GM12878 (cell line): ENCODE measurements around the gene SOCS6. TPM values are rescaled to one million over a fixed set of nuclear protein-coding genes. Genes with fewer than 3 reads are reported as not detected.

Experiments
- ATAC-seq: fragments of 200-7000 bp; cut with Tn5 transposase; 3 replicates; pipeline ENCODE4 v1.9.1; 2020; ENCODE audit warnings: mild to moderate bottlenecking, moderate library complexity
- BruUV-seq: library from RNA; stranded (reverse); fragments of 400-500 nt; replicated peaks from 2 replicates; lab custom pipeline; 2021; lab: Mats Ljungman, UMichigan
- CTCF ChIA-PET: fragments of 300-600 bp; sonication (Branson Sonifier 250); formaldehyde crosslinking; extraction: SDS; loops from one replicate; lab custom pipeline; 2021; ENCODE audit warnings: inconsistent platforms; lab: Yijun Ruan, JAX
- POLR2A ChIA-PET: fragments of 350-600 bp; formaldehyde crosslinking; extraction: SDS; loops from one replicate; lab custom pipeline; 2021; ENCODE audit warnings: inconsistent platforms; lab: Charles Lee
- RAD21 ChIA-PET: fragments of 300-600 bp; sonication (Branson Sonifier 250); formaldehyde crosslinking; loops from one replicate; lab custom pipeline; 2023; ENCODE audit warnings: antibody characterized with exemption; ENCODE audit not compliant: unreplicated experiment; lab: Charles Lee
- SMC1A ChIA-PET: fragments of 300-600 bp; sonication (Branson Sonifier 250); formaldehyde crosslinking; loops from one replicate; lab custom pipeline; 2023; ENCODE audit not compliant: unreplicated experiment, uncharacterized antibody; lab: Charles Lee
- DNase-seq: peaks from one replicate; pipeline ENCODE4 v3.0.0-alpha.2; 2011; ENCODE audit warnings: low read depth, low spot score
- FAIRE-seq: peaks from 3 replicates; lab custom pipeline; 2011; peaks lifted over from hg19 to GRCh38; lab: Jason Lieb, UNC
- H2AFZ ChIP-seq: 2 replicates; pipeline ENCODE4 v1.6.0; 2011; ENCODE audit warnings: low read depth, low read length, control low read depth; ENCODE audit not compliant: control insufficient read depth
- H3K27ac ChIP-seq: 2 replicates; pipeline ENCODE4 v1.5.1; 2011; ENCODE audit warnings: control low read depth; ENCODE audit not compliant: control insufficient read depth, insufficient read depth
- H3K27me3 ChIP-seq, 2 experiments: replicated peaks in 1 of 2; 2 replicates each; pipeline versions ENCODE4 v1.6.0 to v1.6.1; 2011; ENCODE audit warnings: low read length in 1 of 2; ENCODE audit not compliant: control insufficient read depth in 2 of 2, insufficient read depth in 2 of 2
- H3K36me3 ChIP-seq, 2 experiments: 2 replicates each; pipeline ENCODE4 v1.5.1; 2011; ENCODE audit warnings: low read length in 1 of 2; ENCODE audit not compliant: control insufficient read depth in 2 of 2, insufficient read depth in 2 of 2
- H3K4me1 ChIP-seq: 2 replicates; pipeline ENCODE4 v1.6.1; 2011; ENCODE audit warnings: mild to moderate bottlenecking, low read length, moderate library complexity, mixed read lengths; ENCODE audit not compliant: control insufficient read depth, insufficient read depth
- H3K4me2 ChIP-seq: 2 replicates; pipeline ENCODE4 v1.6.0; 2011; ENCODE audit warnings: control low read depth; ENCODE audit not compliant: control insufficient read depth, insufficient read depth
- H3K4me3 ChIP-seq: fragments of 200-600 bp; sonication (generic); 2 replicates; pipeline ENCODE4 v1.5.1; 2016
- H3K79me2 ChIP-seq: 2 replicates; pipeline ENCODE4 v1.6.0; 2011; ENCODE audit warnings: low read length; ENCODE audit not compliant: control insufficient read depth, insufficient read depth
- H3K9ac ChIP-seq: 2 replicates; pipeline ENCODE4 v1.8.0; 2011; ENCODE audit warnings: low read length, control low read depth, mixed read lengths; ENCODE audit not compliant: control insufficient read depth, insufficient read depth
- H3K9me3 ChIP-seq: replicated peaks from 3 replicates; pipeline ENCODE4 v1.5.1; 2011; ENCODE audit warnings: mild to moderate bottlenecking, low read length; ENCODE audit not compliant: control insufficient read depth, insufficient read depth
- H4K20me1 ChIP-seq: 2 replicates; pipeline ENCODE4 v1.6.0; 2011; ENCODE audit not compliant: control insufficient read depth, insufficient read depth
- BRCA1 ChIP-seq: IDR thresholded peaks from 2 replicates; pipeline ENCODE4 v1.6.1; 2011; ENCODE audit warnings: low read depth, low read length, improper control_type of control experiment
- CHD4 ChIP-seq: fragments of 200-600 bp; sonication (generic); IDR thresholded peaks from 2 replicates; pipeline ENCODE4 v1.6.1; 2016; ENCODE audit warnings: mild to moderate bottlenecking
- GABPA ChIP-seq: IDR thresholded peaks from 2 replicates; pipeline ENCODE4 v1.6.1; 2014; ENCODE audit warnings: antibody characterized with exemption, low read depth, mild to moderate bottlenecking, inconsistent platforms
- HDAC6 ChIP-seq: fragments of 200-600 bp; sonication (generic); IDR thresholded peaks from one replicate; pipeline ENCODE4 v1.8.0; 2017; ENCODE audit warnings: antibody characterized with exemption; ENCODE audit not compliant: unreplicated experiment
- IRF4 ChIP-seq: IDR thresholded peaks from 2 replicates; pipeline ENCODE4 v1.6.1; 2011; ENCODE audit warnings: low read depth, low read length
- MXI1 ChIP-seq: fragments of 150-350 bp; IDR thresholded peaks from 2 replicates; pipeline ENCODE4 v1.6.1; 2011; ENCODE audit warnings: low read depth, mild to moderate bottlenecking, inconsistent platforms, low read length, improper control_type of control experiment
- NFXL1 ChIP-seq: fragments of 450-650 bp; IDR thresholded peaks from 2 replicates; pipeline ENCODE4 v1.6.1; 2017; ENCODE audit warnings: antibody characterized with exemption, mild to moderate bottlenecking, borderline replicate concordance
- NFYA ChIP-seq: IDR thresholded peaks from 2 replicates; pipeline ENCODE4 v1.6.1; 2011; ENCODE audit warnings: low read depth, mild to moderate bottlenecking, low read length, improper control_type of control experiment, borderline replicate concordance
- RUNX3 ChIP-seq: IDR thresholded peaks from 2 replicates; pipeline ENCODE4 v1.6.1; 2012; ENCODE audit warnings: low read length, inconsistent platforms
- SMARCA5 ChIP-seq: fragments of 450-650 bp; IDR thresholded peaks from 2 replicates; pipeline ENCODE4 v1.6.1; 2017; ENCODE audit warnings: mild to moderate bottlenecking
- TARDBP ChIP-seq: IDR thresholded peaks from 2 replicates; pipeline ENCODE4 v1.6.1; 2016; ENCODE audit warnings: borderline replicate concordance
- WGBS: methylation state at CpG from one replicate; pipeline ENCODE4 v1.1.6; 2016; ENCODE audit warnings: low lambda C conversion rate; ENCODE audit not compliant: insufficient replicate concordance, insufficient coverage; ENCODE audit errors: missing lambda C conversion rate; 5-methylcytosine and 5-hydroxymethylcytosine counted together
- in situ Hi-C: fragments of 300-500 bp; cut with MboI; formaldehyde crosslinking; loops from 9 replicates; pipeline ENCODE4 v1.14.3; 2018; ENCODE audit warnings: mixed read lengths
- intact Hi-C: fragments of 100-400 bp; cut with micrococcal nuclease; formaldehyde crosslinking; loops from one replicate; pipeline ENCODE4 v1.14.2; 2022; ENCODE audit not compliant: unreplicated experiment
- polyA plus RNA-seq, 11 experiments: library from polyadenylated mRNA; depleted of rRNA in 4 of 11; unstranded in 6 of 11; stranded (reverse) in 5 of 11; fragments of >200 nt; fragmentation: Nextera tagmentation in 4 of 11; fragmentation: Illumina TruSeq in 1 of 11; extraction: Ambion mirVana in 4 of 11; extraction: Trizol in 1 of 11; gene quantifications; 1 replicate in 1 of 11; 2 replicates in 10 of 11; pipeline versions ENCODE4 v1.2.1 to v1.2.3, GENCODE V29; 2011 to 2016; ENCODE audit warnings: inconsistent platforms in 2 of 11, missing spikeins in 2 of 11, low read depth in 1 of 11
- total RNA-seq, 4 experiments: library from RNA; depleted of rRNA in 3 of 4; stranded (reverse); fragments of >200 nt in 3 of 4; fragmentation: Illumina TruSeq in 1 of 4; extraction: Trizol in 1 of 4; gene quantifications; 2 replicates each; pipeline versions ENCODE4 v1.2.1 to v1.2.3, GENCODE V29; 2013 to 2021
- TF ChIP-seq, protein P1 (sequence below): IDR thresholded peaks from 2 replicates; pipeline ENCODE4 v1.6.1; 2011; ENCODE audit warnings: low read depth, mild to moderate bottlenecking, low read length, moderate library complexity, borderline replicate concordance; ENCODE audit errors: extremely low read depth
- TF ChIP-seq, protein P2 (sequence below): fragments of 450-650 bp; formaldehyde crosslinking; IDR thresholded peaks from 2 replicates; pipeline ENCODE4 v1.4.0; 2022; ENCODE audit warnings: mild to moderate bottlenecking, moderate library complexity
- TF ChIP-seq, protein P3 (sequence below): fragments of 450-650 bp; IDR thresholded peaks from 2 replicates; pipeline ENCODE4 v1.6.1; 2016; ENCODE audit warnings: mild to moderate bottlenecking
- TF ChIP-seq, protein P4 (sequence below): fragments of 450-650 bp; IDR thresholded peaks from 2 replicates; pipeline ENCODE4 v1.6.1; 2017; ENCODE audit warnings: antibody characterized with exemption, mild to moderate bottlenecking, moderate library complexity

Gene SOCS6
- total and polyA plus RNA-seq, 10 of the 15 experiments (the other 5 are each of a cell fraction or from before 2014, with no cell fraction given), result 1.6 to 6.1 (median 4.1) TPM

DNA sequence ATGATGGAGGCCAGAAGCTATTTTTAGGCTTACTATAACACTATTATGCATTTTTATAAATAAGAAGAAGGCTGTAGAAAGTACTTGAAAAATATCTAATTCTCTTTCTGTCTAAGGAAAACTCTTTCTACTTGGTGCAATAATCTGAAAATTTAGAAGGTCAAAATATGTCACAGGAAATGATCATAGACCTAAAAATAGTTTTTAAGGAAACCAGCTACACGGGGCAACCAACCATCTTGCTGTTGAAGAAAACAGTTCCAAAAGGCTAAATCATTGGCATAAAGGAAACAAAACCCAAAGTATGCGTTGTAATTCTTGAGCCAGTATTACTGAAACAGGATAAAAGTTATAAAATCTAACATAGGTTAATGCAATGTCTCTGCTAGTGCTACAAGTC, 40.2 kb downstream of the SOCS6 start:
- Histone ChIP-seq H3K27me3 (no peaks in the 10 kb centered on the region; a peak in 1 of 4 replicates), H3K4me3 (no peak overlapping the region), H3K4me1 (no peaks in the 10 kb centered on the region), H3K9me3 (no peaks in the 10 kb centered on the region; the same call in 1 of the 3 replicates), H3K36me3 (peaks cover 3 to 4% of the 10 kb centered on the region in 2 experiments; a peak in 1 of 4 replicates), H4K20me1 (no peaks in the 10 kb centered on the region), H3K4me2 (no peak overlapping the region), H3K79me2 (no peaks in the 10 kb centered on the region), H3K27ac (no peak overlapping the region), H2AFZ (no peak overlapping the region), H3K9ac (no peak overlapping the region)
- TF ChIP-seq IRF4 (no peak), BRCA1 (no peak), NFXL1 (no peak), RUNX3 (no peak), MXI1 (no peak), SMARCA5 (no peak), NFYA (no peak), CHD4 (no peak), HDAC6 (no peak), GABPA (no peak), TARDBP (no peak)
- TF ChIP-seq, protein P1, sequence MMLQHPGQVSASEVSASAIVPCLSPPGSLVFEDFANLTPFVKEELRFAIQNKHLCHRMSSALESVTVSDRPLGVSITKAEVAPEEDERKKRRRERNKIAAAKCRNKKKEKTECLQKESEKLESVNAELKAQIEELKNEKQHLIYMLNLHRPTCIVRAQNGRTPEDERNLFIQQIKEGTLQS, result no peak
- TF ChIP-seq, protein P2, sequence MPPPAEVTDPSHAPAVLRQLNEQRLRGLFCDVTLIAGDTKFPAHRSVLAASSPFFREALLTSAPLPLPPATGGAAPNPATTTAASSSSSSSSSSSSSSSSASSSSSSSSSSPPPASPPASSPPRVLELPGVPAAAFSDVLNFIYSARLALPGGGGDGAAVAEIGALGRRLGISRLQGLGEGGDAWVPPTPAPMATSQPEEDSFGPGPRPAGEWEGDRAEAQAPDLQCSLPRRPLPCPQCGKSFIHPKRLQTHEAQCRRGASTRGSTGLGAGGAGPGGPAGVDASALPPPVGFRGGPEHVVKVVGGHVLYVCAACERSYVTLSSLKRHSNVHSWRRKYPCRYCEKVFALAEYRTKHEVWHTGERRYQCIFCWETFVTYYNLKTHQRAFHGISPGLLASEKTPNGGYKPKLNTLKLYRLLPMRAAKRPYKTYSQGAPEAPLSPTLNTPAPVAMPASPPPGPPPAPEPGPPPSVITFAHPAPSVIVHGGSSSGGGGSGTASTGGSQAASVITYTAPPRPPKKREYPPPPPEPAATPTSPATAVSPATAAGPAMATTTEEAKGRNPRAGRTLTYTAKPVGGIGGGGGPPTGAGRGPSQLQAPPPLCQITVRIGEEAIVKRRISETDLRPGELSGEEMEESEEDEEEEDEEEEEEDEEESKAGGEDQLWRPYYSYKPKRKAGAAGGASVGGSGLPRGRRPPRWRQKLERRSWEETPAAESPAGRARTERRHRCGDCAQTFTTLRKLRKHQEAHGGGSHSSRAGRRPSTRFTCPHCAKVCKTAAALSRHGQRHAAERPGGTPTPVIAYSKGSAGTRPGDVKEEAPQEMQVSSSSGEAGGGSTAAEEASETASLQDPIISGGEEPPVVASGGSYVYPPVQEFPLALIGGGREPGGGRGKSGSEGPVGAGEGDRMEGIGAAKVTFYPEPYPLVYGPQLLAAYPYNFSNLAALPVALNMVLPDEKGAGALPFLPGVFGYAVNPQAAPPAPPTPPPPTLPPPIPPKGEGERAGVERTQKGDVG (CRISPR knock-in tag), result no peak
- TF ChIP-seq, protein P3, sequence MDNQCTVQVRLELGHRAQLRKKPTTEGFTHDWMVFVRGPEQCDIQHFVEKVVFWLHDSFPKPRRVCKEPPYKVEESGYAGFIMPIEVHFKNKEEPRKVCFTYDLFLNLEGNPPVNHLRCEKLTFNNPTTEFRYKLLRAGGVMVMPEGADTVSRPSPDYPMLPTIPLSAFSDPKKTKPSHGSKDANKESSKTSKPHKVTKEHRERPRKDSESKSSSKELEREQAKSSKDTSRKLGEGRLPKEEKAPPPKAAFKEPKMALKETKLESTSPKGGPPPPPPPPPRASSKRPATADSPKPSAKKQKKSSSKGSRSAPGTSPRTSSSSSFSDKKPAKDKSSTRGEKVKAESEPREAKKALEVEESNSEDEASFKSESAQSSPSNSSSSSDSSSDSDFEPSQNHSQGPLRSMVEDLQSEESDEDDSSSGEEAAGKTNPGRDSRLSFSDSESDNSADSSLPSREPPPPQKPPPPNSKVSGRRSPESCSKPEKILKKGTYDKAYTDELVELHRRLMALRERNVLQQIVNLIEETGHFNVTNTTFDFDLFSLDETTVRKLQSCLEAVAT, result no peak
- TF ChIP-seq, protein P4, sequence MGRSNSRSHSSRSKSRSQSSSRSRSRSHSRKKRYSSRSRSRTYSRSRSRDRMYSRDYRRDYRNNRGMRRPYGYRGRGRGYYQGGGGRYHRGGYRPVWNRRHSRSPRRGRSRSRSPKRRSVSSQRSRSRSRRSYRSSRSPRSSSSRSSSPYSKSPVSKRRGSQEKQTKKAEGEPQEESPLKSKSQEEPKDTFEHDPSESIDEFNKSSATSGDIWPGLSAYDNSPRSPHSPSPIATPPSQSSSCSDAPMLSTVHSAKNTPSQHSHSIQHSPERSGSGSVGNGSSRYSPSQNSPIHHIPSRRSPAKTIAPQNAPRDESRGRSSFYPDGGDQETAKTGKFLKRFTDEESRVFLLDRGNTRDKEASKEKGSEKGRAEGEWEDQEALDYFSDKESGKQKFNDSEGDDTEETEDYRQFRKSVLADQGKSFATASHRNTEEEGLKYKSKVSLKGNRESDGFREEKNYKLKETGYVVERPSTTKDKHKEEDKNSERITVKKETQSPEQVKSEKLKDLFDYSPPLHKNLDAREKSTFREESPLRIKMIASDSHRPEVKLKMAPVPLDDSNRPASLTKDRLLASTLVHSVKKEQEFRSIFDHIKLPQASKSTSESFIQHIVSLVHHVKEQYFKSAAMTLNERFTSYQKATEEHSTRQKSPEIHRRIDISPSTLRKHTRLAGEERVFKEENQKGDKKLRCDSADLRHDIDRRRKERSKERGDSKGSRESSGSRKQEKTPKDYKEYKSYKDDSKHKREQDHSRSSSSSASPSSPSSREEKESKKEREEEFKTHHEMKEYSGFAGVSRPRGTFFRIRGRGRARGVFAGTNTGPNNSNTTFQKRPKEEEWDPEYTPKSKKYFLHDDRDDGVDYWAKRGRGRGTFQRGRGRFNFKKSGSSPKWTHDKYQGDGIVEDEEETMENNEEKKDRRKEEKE, result no peak
- no peak for FAIRE-seq
- intact Hi-C loops (no loop called here), in situ Hi-C loops (no loop called here)
- ChIA-PET RAD21 (no interaction called here), SMC1A (no interaction called here), POLR2A (no interaction called here), CTCF (interaction anchor here (1.2 kb wide), 1 partner anchor 9 kb away, joined by 3 read pairs; no protein-coding TSS in a partner anchor)
- 35% methylated on average over 2 of the region's 2 CpGs for WGBS
- no peak for DNase-seq
- no peak for ATAC-seq
- BruUV-seq, result no TSS peak
